A549 (cell line): ENCODE data around the gene ARFGEF3.

ENCODE experiments used
- EP300 ChIP-seq, 2 experiments: fragments of >200 bp; sonication (Bioruptor Twin); formaldehyde crosslinking; IDR thresholded peaks; 2 replicates in 1 of 2; 3 replicates in 1 of 2; pipeline ENCODE4 v1.6.1; 2016 to 2017
- HOXB5 ChIP-seq: fragments of 250-450 bp; sonication (Bioruptor Pico); IDR thresholded peaks from 2 replicates; pipeline ENCODE4 v1.5.0; 2020; ENCODE audit warnings: mild to moderate bottlenecking, moderate library complexity
- MAFK ChIP-seq: fragments of 450-650 bp; IDR thresholded peaks from 2 replicates; pipeline ENCODE4 v1.6.1; 2014; ENCODE audit not compliant: partially characterized antibody
- MAX ChIP-seq: IDR thresholded peaks from 2 replicates; pipeline ENCODE4 v1.6.1; 2012
- MYC ChIP-seq: IDR thresholded peaks from 2 replicates; pipeline ENCODE4 v1.6.1; 2012; ENCODE audit warnings: mild to moderate bottlenecking, inconsistent platforms, low read length, improper control_type of control experiment, borderline replicate concordance
- NFE2L2 ChIP-seq: fragments of 150-350 bp; conservative IDR thresholded peaks from 2 replicates; pipeline ENCODE4 v1.6.1; 2014; ENCODE audit warnings: low read length
- POLR2A ChIP-seq: IDR thresholded peaks from 2 replicates; pipeline ENCODE4 v1.6.1; 2012; ENCODE audit warnings: mild to moderate bottlenecking, low read length
- RNF2 ChIP-seq: fragments of 200-600 bp; sonication (generic); IDR thresholded peaks from 2 replicates; pipeline ENCODE4 v1.6.1; 2016; ENCODE audit warnings: low read depth, mild to moderate bottlenecking, antibody characterized with exemption, moderate library complexity, borderline replicate concordance
- TF ChIP-seq, protein P1 (sequence below): fragments of >200 bp; sonication (Bioruptor Twin); formaldehyde crosslinking; IDR thresholded peaks from 3 replicates; pipeline ENCODE4 v1.5.1; 2016
- TF ChIP-seq, protein P2 (sequence below): fragments of 250-450 bp; sonication (Bioruptor Pico); IDR thresholded peaks from 2 replicates; pipeline ENCODE4 v1.5.0; 2021; ENCODE audit warnings: mild to moderate bottlenecking, moderate library complexity, borderline replicate concordance

- TF ChIP-seq, protein P1, sequence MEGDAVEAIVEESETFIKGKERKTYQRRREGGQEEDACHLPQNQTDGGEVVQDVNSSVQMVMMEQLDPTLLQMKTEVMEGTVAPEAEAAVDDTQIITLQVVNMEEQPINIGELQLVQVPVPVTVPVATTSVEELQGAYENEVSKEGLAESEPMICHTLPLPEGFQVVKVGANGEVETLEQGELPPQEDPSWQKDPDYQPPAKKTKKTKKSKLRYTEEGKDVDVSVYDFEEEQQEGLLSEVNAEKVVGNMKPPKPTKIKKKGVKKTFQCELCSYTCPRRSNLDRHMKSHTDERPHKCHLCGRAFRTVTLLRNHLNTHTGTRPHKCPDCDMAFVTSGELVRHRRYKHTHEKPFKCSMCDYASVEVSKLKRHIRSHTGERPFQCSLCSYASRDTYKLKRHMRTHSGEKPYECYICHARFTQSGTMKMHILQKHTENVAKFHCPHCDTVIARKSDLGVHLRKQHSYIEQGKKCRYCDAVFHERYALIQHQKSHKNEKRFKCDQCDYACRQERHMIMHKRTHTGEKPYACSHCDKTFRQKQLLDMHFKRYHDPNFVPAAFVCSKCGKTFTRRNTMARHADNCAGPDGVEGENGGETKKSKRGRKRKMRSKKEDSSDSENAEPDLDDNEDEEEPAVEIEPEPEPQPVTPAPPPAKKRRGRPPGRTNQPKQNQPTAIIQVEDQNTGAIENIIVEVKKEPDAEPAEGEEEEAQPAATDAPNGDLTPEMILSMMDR = no peak
- TF ChIP-seq HOXB5 (CRISPR knock-in tag) (no peak), NFE2L2 (no peak), MAX (no peak), MYC (no peak), POLR2A (no peak), MAFK (no peak), EP300 (IDR thresholded peaks at IDR 0.05) (no peak), RNF2 (no peak)
- TF ChIP-seq, protein P2, sequence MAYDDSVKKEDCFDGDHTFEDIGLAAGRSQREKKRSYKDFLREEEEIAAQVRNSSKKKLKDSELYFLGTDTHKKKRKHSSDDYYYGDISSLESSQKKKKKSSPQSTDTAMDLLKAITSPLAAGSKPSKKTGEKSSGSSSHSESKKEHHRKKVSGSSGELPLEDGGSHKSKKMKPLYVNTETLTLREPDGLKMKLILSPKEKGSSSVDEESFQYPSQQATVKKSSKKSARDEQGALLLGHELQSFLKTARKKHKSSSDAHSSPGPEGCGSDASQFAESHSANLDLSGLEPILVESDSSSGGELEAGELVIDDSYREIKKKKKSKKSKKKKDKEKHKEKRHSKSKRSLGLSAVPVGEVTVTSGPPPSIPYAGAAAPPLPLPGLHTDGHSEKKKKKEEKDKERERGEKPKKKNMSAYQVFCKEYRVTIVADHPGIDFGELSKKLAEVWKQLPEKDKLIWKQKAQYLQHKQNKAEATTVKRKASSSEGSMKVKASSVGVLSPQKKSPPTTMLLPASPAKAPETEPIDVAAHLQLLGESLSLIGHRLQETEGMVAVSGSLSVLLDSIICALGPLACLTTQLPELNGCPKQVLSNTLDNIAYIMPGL (CRISPR knock-in tag) = no peak
Observed at GRCh38 chr6:138291849-138292181, 130.1 kb downstream of the ARFGEF3 start.
